PC-3 (cell line): ENCODE data around the gene TAS1R1.

Source experiments
- EZH2 ChIP-seq: fragments of 300-600 bp; sonication (generic); IDR thresholded peaks from one replicate; pipeline ENCODE4 v1.6.1; 2017; ENCODE audit warnings: antibody characterized with exemption, mild to moderate bottlenecking, low read length; ENCODE audit not compliant: unreplicated experiment
- EZH2phosphoT487 ChIP-seq: fragments of 300-600 bp; sonication (generic); IDR thresholded peaks from 2 replicates; pipeline ENCODE4 v1.6.1; 2018; ENCODE audit warnings: mild to moderate bottlenecking, antibody characterized with exemption, low read length, borderline replicate concordance
- TF ChIP-seq, protein P1 (sequence below): fragments of 300-600 bp; sonication (generic); conservative IDR thresholded peaks from 2 replicates; pipeline ENCODE4 v1.5.1; 2017; ENCODE audit warnings: antibody characterized with exemption, low read depth, mild to moderate bottlenecking, low read length

DNA sequence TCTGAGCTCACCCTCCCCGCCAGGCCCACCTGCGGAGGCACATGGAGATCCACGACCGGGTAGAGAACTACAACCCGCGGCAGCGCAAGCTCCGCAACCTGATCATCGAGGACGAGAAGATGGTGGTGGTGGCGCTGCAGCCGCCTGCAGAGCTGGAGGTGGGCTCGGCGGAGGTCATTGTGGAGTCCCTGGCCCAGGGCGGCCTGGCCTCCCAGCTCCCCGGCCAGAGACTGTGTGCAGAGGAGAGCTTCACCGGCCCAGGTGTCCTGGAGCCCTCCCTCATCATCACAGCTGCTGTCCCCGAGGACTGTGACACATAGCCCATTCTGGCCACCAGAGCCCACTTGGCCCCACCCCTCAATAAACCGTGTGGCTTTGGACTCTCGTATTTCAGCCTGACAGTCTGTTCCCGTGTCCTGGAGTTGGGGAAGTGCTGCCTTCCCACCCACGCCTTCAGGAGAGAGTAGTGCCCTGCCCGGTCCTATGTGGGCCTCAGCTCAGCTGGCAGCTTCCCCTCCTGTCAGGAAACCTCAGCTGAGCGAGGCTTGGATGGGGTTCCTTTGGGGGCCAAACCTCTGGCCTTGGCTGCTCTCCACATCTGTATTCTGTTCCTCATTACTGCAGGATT is 33.9 kb downstream of the TAS1R1 start:
- TF ChIP-seq, protein P1, sequence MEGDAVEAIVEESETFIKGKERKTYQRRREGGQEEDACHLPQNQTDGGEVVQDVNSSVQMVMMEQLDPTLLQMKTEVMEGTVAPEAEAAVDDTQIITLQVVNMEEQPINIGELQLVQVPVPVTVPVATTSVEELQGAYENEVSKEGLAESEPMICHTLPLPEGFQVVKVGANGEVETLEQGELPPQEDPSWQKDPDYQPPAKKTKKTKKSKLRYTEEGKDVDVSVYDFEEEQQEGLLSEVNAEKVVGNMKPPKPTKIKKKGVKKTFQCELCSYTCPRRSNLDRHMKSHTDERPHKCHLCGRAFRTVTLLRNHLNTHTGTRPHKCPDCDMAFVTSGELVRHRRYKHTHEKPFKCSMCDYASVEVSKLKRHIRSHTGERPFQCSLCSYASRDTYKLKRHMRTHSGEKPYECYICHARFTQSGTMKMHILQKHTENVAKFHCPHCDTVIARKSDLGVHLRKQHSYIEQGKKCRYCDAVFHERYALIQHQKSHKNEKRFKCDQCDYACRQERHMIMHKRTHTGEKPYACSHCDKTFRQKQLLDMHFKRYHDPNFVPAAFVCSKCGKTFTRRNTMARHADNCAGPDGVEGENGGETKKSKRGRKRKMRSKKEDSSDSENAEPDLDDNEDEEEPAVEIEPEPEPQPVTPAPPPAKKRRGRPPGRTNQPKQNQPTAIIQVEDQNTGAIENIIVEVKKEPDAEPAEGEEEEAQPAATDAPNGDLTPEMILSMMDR, result no peak
- no peak for TF ChIP-seq EZH2phosphoT487
- TF ChIP-seq EZH2, result no peak
